ENCODE data around the gene VMAC. TPM values are rescaled to one million over a fixed set of nuclear protein-coding genes. Genes with fewer than 3 reads are reported as not detected.

Gene VMAC
- total and polyA plus RNA-seq, 9 of the 15 experiments (the other 6 are each of a cell fraction or from before 2014, with no cell fraction given) = 0.03 to 3.4 (median 1.1) TPM

- Histone ChIP-seq H3K4me3 (no peak overlapping the region), H3K9ac (ENCODE audit: insufficient read depth in 1 of 2, low read depth in 2 of 2, low read length in 2 of 2) (peak overlapping the region in 1 of 2 experiments; percentile 55; a peak in 2 of 4 replicates), H3K27ac (ENCODE audit: extremely low read depth, low read depth, low read length) (no peak overlapping the region), H3K79me2 (ENCODE audit: control insufficient read depth, insufficient read depth, low read length) (peaks cover 26% of the 10 kb centered on the region), H3K4me2 (ENCODE audit: insufficient read depth, low read length) (no peak overlapping the region), H3K36me3 (ENCODE audit: control insufficient read depth, insufficient read depth, low read length) (peaks cover 51% of the 10 kb centered on the region; the same call in 2 of the 3 replicates), H2AFZ (ENCODE audit: low read depth, low read length) (no peak overlapping the region), H3K27me3 (ENCODE audit: control insufficient read depth in 2 of 2, insufficient read depth in 2 of 2, low read length in 2 of 2) (no peaks in the 10 kb centered on the region), H3K9me3 (replicated peaks; ENCODE audit: control insufficient read depth, insufficient read depth, low read depth, low read length) (no peaks in the 10 kb centered on the region), H4K20me1 (replicated peaks; ENCODE audit: control insufficient read depth, insufficient read depth, low read length) (peaks cover 39% of the 10 kb centered on the region), H3K4me1 (replicated peaks in 1 of 2; ENCODE audit: control insufficient read depth in 2 of 2, insufficient read depth in 2 of 2, low read length in 2 of 2) (peaks cover 16 to 61% of the 10 kb centered on the region in 2 experiments), H3K9me1 (ENCODE audit: control insufficient read depth, insufficient read depth, low read length) (peaks cover 5% of the 10 kb centered on the region)
- 88% methylated on average over 20 of the region's 29 CpGs for WGBS (ENCODE audit: insufficient coverage, low coverage, missing lambda C conversion rate)
- BruUV-seq (replicated peaks) = no TSS peak
- CTCF ChIA-PET (ENCODE audit: low intra/inter-chr PET ratio) = no interaction called here
- intact Hi-C loops (cut with micrococcal nuclease) = no loop called here
- no peak for TF ChIP-seq DDX20 (tag; IDR thresholded peaks at IDR 0.05; ENCODE audit: low read depth)
- no peak for TF ChIP-seq NFYB (IDR thresholded peaks at IDR 0.05; ENCODE audit: extremely low read depth, insufficient read length)
- no peak for TF ChIP-seq NR2C2 (CRISPR knock-in tag; IDR thresholded peaks at IDR 0.05)
- TF ChIP-seq NR2C2 (tag; IDR thresholded peaks at IDR 0.05) = 0 out of 2 replicates have a peak, but pooled peaks have one; percentile 27
- no peak for FAIRE-seq
- no peak for DNase-seq (ENCODE audit: extremely low read depth in 1 of 4, low spot score in 3 of 4)
- no peak for ATAC-seq
- POLR2A ChIA-PET = interaction anchor here (1.0 to 1.5 kb wide), 2 partner anchors 69 to 93 kb away, joined by 3 to 4 read pairs; no protein-coding TSS in a partner anchor
- in situ Hi-C loops (cut with MboI) = no loop called here
Observed at GRCh38 chr19:5896365-5897076, 8.2 kb upstream of the VMAC start.
